NCI-H146 treated with DMSO at 0.1 percent for 48 hours (cell line): Measurements from ENCODE around the gene BRF1.
"Not testable (repeated sequence)": the region's sequence is repeated elsewhere in the genome, so short reads cannot be mapped to it uniquely, and the experiment has no call there.

ENCODE experiments used
- DNase-seq: peaks from one replicate; lab custom pipeline; 2025; ENCODE audit not compliant: unreplicated experiment; lab: John Stamatoyannopoulos, UW

Gene BRF1

GRCh38 chr14:105300542-105301102, at the start of gene BRF1:
TSS of gene BRF1 (minus strand) at chr14:105301001. CDS start at chr14:105300629, 372 bp downstream.
- peak; percentile 98 for DNase-seq

GRCh38 chr14:105349992-105350391, 49.2 kb upstream of the BRF1 start:
- no peak for DNase-seq

- no peak for DNase-seq
Measured at GRCh38 chr14:105348945-105349699, 48.3 kb upstream of the BRF1 start.

GRCh38 chr14:105348169-105348944, 47.6 kb upstream of the BRF1 start:
- DNase-seq: no peak

GRCh38 chr14:105347587-105347968, 46.8 kb upstream of the BRF1 start:
- no peak for DNase-seq

- no peak for DNase-seq
Measured at GRCh38 chr14:105346876-105347586, 46.2 kb upstream of the BRF1 start.

- DNase-seq: no peak
Measured at GRCh38 chr14:105346200-105346533, 45.4 kb upstream of the BRF1 start.

- no peak for DNase-seq
Measured at GRCh38 chr14:105343194-105343593, 42.4 kb upstream of the BRF1 start.

GRCh38 chr14:105340821-105341733, 40.3 kb upstream of the BRF1 start:
- DNase-seq: no peak

- no peak for DNase-seq
Measured at GRCh38 chr14:105337966-105338741, 37.4 kb upstream of the BRF1 start.

- no peak for DNase-seq
Measured at GRCh38 chr14:105337433-105337832, 36.6 kb upstream of the BRF1 start.

- DNase-seq: no peak
Measured at GRCh38 chr14:105336477-105337287, 35.9 kb upstream of the BRF1 start.

- DNase-seq: no peak
Measured at GRCh38 chr14:105335735-105336476, 35.1 kb upstream of the BRF1 start.

- not testable (repeated sequence) for DNase-seq
Measured at GRCh38 chr14:105335231-105335542, 34.4 kb upstream of the BRF1 start.

- DNase-seq: no peak
Measured at GRCh38 chr14:105334383-105335230, 33.8 kb upstream of the BRF1 start.

- peak; percentile 62 for DNase-seq
Measured at GRCh38 chr14:105333613-105334364, 33.0 kb upstream of the BRF1 start.

- no peak for DNase-seq
Measured at GRCh38 chr14:105333020-105333490, 32.3 kb upstream of the BRF1 start.
